ENCODE data around the gene DNAI4. TPM values are rescaled to one million over a fixed set of nuclear protein-coding genes. Genes with fewer than 3 reads are reported as not detected.
A peak's percentile ranks its signal among the peaks of the same experiment; 100 is the strongest.
"Not testable (repeated sequence)": the region's sequence is repeated elsewhere in the genome, so short reads cannot be mapped to it uniquely, and the experiment has no call there.

The DNAI4 gene
- total RNA-seq, 1 donor from 2014 or later, result 6.0 TPM

DNA sequence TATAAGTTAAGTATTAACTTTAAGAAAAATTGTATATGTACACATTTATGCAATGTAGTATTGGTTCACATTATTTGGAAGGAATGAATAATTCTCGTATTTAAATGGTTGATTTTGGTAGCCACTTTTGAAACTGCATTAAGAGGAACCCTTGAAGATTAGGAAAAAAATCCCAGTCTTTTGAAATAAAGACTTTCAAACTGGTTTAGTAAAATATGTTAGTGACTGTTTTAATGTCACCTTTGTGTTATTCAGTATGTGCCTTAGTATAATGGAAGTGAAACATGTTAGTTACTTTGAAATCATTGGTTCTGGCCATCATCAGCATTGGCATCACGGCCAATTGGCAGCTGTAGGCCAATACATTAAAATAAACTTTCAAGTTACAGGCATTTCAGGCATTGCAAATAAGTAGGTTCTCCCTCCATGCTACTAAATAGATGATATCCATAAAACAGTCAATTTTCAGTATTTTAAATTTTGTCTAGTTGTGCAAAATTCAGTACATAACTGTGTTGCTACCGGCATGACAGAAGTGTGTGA lies 4.6 kb upstream of the DNAI4 start:
- no peak for DNase-seq (ENCODE audit: low read depth in 2 of 2)

DNA sequence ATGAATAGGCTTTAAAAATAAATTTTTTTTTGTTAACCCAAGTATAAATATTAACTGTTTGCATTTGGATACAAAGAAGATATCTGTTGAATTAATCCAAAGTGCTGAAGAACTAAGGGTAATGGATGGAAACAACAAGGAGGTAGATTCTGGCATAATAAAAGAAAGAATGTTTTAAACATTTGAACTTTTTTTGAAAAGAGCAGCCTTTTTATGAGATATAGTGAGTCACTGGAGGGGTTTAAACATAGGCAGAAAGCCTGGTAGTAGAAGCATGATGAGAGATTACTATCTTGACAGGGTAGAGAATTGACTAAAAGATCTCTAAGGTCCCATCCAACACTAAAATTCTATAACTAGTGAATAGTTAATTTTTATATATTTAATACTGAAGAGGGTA lies 2.9 kb upstream of the DNAI4 start:
- DNase-seq (ENCODE audit: low read depth in 2 of 2), result no peak

DNA sequence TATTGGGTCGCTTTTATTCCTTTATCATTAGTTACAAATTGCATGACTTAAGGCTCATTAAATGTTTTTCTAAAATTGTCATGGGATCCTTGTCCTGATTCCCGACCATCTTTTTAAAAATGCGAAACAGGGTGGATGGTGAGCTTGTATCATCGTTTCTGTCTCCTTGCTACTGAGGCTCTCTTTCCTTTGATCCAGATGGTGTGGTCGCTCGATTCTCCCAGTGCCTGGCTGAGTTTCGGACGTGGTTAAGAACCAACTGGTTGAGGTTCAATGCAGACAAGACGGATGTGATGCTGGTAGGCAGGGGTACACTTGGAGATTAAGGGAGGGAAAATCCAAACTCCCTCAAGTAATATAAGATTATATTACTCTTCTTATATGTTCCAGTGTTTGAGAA lies 1.3 kb upstream of the DNAI4 start:
- DNase-seq (ENCODE audit: low read depth in 2 of 2), result peak in 1 of 2 donors; percentile 13

DNA sequence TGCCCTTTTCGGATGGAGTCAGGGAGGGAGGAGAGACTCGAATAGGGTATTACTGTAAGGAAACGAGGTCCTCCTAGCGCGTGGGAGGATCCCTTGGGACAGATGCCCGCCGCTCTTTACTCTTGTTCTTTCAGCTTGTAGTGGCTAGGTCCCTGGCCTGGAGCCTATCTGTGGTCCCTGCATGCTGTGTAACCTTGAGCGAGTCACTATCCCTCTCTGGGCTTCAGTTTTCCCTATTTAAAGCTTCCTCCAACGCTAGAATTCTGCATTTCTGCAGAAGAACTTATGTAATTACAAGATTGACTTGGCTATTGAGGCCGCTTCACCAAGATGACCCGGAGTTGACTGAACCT lies 878 bp upstream of the DNAI4 start:
- no peak for DNase-seq (ENCODE audit: low read depth in 2 of 2)

DNA sequence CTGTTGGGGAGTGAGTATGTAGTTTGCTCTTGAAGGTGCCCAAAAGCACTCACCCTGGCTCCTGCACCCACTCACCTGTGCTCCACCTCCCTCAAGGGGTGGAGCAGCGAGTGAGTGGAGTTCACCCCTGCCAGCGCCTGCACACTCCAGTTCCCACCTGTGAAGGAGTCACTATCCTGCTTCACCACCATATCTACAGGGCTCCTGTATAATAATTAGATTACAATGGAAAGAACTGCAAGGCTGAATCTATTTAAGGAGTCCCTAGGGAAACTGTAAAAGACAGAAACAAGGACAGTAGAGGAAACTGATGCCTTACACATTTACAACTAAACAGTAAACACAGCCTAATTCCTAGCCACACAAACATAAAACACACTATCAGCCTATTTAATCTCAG lies 4.1 kb downstream of the DNAI4 start:
- DNase-seq (ENCODE audit: low read depth in 2 of 2), result no peak

DNA sequence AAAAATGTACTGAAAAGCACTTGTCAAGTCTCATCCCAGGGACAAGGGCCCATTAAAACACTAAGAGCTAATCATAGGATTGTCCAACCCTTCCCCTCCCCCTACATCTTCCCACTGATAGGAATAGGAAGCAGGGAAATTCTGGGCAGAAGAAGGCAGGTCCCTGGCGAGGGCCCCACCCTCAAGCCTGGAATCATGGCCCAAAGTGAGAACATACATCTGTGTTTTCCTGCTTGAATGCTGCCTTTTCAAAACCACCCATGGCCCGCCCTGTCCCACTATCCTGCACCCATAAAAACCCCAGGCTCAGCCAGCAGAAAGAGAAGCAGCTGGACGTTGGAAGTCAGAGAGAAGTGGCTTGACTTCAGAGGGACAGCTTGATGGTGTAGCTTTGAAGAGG lies 4.8 kb downstream of the DNAI4 start:
- no peak for DNase-seq (ENCODE audit: low read depth in 2 of 2)

DNA sequence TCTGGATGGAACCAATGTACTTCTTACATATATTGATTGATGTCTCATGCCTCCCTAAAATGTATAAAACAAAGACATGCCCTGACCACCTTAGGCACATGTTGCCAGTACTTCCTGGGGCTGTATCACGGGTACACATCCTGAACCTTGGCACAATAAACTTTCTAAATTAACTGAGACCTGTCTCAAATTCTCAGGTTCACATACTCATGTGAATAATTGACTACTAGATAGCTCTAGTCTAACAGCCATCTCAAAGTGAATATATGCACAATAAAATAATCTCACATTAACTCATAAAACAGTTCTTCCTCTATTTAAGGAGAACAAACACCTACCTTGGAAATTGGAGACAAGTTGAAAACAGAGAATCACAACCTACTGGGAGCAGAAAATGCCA lies 5.6 kb downstream of the DNAI4 start:
- DNase-seq (ENCODE audit: low read depth in 2 of 2), result no peak

DNA sequence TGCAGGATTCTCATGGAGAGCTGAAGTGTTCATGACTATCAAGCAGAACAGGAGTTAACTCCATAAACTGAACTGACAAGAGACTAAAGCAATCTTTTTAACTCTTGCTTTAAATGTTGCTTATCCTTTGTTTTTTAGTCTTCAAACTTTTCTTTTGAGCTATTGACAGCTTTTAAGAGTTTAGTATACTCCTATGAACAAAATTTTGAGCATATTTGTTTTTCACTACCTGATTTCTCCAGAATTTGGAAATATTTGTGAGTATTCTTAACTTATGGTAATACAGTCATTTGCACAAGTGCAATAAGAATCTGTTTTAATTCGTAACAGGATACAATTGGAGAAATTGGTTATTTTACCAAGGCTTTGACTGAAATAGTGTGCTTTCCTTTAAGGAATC lies 7.2 kb downstream of the DNAI4 start:
- DNase-seq (ENCODE audit: low read depth in 2 of 2), result no peak

DNA sequence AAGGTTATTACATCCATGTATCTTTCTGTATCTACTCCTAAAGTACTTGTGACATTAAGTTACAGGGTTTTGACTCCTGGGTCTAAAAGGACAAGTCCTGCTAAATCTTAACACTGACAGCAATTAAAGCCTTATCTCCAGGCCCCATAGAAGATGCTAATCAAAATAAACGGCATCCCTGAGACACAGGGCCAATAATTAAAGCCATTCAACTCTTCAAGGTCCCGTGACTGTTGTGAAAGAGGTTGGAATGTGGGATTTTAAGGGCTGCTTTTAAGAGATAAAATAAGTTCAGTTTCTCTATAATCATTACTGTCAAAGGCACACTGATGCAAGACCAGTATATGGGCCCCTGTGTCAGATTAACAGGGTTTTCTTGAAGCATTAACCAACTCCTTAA lies 8.3 kb downstream of the DNAI4 start:
- no peak for DNase-seq (ENCODE audit: low read depth in 2 of 2)

DNA sequence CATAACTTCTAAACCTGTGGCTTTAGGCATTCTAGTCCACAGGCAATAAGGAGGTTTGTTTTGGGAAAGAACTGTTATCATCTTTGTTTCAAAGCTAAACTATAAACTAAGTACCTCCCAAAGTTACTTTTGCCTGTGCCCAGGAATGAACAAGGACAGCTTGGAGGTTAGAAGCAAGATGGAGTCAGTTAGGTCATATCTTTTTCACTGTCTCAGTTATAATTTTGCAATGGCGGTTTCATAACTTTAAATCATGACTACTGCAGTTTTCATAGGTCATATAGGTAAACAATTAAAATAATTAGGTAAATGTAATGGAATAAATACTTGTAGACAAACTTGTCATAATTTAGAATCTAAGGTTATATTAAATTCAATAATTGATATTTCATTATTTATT lies 9.5 kb downstream of the DNAI4 start:
- not testable (repeated sequence) for DNase-seq (ENCODE audit: low read depth in 2 of 2)

DNA sequence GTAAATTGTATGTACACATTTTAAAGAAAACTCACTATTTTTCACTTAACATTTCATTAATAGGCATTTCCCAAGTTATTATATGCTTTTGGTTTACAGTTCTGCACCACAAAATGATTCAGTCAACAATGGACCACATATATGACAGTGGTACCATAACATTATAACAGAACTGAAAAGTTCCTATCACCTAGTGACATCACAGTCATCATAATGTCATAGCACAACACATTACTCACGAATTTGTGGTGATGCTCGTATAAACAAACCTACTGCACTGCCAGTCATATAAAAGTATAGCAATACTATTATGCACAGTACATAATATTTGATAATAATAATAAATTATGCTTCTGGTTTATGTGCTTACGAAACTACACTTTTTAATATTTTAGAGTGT lies 30.9 kb downstream of the DNAI4 start:
- DNase-seq (ENCODE audit: low read depth in 2 of 2), result no peak

DNA sequence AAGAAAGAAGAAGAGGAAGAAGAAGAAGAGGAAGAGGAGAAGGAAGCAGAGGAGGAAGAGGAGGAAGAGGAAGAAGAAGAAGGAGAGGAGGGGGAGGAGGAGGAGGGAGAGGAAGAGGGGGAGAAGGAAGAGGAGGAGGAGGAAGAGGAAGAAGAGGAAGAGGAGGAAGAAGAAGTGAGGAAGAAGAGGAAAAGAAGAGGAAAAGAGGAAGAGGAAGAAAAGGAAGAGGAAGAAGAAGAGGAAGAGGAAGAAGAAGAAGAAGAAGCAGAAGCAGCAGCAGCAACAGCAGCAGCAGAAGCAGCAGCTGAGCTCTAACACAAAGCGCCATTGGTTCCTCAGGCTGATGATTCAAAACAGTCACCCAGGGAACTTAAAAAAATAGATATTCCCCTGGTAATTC lies 34.0 kb downstream of the DNAI4 start:
- DNase-seq (ENCODE audit: low read depth in 2 of 2), result no peak

DNA sequence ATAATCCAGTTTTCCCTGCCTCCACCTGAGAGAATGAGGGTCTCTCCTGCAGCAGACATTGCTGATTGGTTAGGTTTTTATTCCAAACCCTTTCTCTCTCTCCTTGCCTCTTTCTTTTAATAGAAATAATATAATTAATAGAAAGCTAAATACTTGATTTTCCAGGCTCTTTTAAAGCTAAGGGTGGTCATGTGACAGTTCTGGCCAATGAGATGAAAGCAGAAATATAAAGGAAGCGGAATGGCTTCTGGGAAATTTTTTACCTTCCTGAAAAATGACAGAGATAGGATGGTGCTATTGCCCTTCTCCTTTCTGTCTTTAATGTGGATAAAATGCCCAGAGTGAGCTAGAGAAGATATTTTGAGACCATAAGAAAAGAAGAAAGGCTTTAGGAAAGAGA lies 35.6 kb downstream of the DNAI4 start:
- DNase-seq (ENCODE audit: low read depth in 2 of 2), result no peak

DNA sequence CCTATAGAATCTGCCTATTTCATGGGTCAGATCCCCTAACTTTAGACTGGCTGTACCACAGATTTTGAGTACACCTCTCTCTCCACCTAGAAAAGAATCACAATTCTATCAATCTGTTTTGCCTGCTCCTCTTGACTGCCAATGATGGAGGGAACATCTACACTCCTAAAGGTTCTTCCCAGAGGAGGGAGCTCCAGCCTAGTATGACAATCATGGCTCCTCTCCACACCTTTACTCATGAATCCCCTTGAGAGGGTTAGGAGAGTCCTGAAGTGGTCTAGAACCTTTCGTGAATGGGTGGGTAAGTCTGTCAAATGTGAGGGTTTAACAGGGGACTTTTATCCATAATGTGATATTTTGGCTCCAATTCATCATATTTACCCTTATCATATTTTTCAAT lies 48.0 kb downstream of the DNAI4 start:
- DNase-seq (ENCODE audit: low read depth in 2 of 2), result no peak

DNA sequence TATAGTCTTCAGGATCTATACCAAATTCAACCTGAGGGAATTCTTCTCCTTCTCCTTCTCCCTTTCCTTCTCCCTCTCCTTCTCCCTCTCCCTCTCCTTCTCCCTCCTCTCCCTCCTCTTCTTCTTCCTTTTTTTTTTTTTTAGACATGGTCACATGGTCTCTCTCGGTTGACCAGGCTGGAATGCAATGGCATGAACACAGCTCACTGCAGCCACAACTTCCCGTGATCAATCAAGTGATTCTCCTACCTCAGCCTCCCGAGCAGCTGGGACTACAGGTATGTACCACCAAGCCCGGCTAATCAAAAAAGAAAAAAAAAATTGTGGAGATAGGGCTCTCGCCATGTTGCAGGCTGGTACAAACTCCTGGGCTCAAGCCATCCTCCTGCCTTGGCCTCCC lies 51.5 kb downstream of the DNAI4 start:
- no peak for DNase-seq (ENCODE audit: low read depth in 2 of 2)

DNA sequence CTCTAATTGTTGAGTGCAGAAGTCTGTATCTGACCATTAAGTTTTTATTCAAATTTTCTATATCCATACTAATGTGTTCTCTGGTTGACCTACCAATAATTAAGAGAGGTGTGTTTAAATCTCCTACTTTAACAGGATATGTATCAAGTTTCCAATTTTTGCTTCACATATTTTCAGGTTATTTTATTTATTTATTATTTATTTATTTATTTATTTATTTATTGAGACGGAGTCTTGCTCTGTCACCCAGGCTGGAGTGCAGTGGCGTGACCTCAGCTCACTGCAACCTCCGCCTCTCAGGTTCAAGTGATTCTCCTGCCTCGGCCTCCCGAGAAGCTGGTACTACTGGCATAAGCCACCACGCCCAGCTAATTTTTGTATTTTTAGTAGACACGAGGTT lies 52.6 kb downstream of the DNAI4 start:
- not testable (repeated sequence) for DNase-seq (ENCODE audit: low read depth in 2 of 2)

DNA sequence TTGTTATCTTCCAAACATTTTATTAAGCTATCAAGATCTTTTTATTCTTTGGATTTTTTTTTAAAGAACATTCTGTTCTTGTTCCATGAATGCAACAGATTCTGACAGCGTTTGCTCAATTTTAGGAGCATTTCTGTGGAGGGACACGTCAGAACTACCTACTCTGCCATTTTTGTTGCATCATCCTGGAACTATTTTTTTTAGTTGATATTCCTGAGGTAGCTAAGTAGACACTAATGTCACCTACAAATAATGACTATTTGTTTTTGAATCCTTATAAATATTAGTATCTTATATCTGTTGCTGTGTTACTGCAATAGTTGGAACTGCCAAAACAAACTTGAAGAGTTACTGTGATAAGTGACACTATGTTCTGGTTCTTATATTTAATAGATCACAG lies 57.2 kb downstream of the DNAI4 start:
- DNase-seq (ENCODE audit: low read depth in 2 of 2), result no peak

DNA sequence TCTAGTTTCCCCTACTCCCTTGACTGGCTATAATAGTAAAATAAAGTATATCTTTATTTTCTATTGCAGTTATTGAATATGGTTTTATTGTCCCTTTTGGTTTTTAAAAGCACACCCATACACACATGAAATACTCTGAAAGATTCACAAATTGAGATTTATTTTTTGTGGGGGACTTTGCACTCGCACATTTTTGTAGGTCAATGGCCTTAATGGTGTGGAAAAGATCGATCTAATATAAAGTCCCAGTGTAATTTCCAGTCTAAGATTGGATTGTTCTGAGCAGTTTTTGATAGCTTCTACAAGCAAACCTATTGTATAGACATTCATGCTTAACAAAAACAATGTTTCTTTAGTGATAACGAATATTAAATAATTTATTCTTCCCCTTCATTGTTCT lies 64.1 kb downstream of the DNAI4 start:
- no peak for DNase-seq (ENCODE audit: low read depth in 2 of 2)

DNA sequence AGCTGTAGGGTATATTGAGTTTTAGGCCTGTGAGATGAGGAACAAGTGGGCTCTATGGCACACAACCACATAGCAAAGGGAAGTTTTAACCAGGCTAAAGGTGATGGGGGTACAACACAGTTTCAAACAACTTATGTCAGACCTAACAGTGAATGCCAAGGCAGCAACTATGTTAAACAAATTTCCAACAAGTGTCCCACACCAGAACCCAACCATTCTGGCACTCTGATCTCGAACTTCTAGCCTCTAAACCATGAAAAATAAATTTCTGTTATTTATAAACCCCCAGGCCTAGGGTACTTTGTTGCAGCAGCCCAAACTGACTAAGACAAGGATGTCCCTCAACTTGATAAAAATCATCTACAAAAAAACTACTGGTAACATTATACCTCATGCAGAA lies 71.3 kb downstream of the DNAI4 start:
- DNase-seq (ENCODE audit: low read depth in 2 of 2), result no peak

DNA sequence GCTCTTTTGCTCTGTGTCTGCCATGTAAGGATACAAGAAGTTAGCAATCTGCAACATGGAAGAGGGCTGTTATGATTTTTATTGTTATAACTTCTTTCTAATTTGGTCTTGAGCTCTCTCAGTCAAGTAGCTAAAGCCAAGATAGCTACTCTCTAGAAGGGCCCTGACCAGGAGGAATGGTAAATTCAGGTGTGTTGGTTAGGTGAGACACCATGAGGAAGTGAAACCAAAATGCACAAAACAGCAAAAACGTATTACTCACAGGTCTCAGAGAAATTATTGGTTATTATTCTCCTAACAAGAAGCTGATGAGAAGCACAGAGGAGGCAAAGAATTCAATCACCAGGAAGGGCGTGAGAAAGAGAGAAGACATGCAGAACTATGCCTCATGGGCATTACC lies 71.8 kb downstream of the DNAI4 start:
- no peak for DNase-seq (ENCODE audit: low read depth in 2 of 2)

DNA sequence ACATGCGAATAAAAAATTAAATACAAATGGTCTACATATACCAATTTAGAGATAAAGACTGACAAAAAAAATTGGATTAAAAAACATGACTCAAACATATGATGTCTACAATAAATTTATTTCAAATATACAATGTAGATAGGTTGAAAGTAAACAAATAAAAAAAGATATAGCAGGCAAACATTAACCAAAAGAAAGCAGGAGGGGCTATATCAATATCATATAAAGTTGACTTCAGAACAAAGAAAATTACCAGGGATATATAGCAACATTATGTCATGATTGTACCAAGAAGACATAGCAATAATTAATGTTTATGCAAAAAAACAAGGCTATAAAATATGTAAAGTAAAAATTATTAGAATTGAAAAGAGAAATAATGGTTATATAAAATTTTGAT lies 73.7 kb downstream of the DNAI4 start:
- no peak for DNase-seq (ENCODE audit: low read depth in 2 of 2)

DNA sequence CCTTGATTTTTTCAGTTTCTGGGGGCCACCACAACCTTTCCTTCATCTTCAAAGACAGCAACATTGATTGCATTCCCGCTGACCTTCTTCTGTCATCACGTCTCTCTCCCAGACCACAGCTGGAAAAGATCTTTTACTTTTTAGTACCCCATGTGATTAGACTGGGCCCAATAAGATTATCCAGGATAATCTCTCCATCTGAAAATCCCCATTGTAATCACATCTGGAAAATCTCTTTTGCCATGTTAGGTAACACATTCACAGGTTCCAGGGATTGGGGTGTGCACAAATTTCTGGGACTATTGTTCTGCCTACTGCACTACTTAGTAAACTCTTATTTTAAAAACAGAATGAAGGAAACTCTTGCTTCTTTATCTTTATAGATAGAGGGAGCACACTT lies 76.5 kb downstream of the DNAI4 start:
- no peak for DNase-seq (ENCODE audit: low read depth in 2 of 2)

DNA sequence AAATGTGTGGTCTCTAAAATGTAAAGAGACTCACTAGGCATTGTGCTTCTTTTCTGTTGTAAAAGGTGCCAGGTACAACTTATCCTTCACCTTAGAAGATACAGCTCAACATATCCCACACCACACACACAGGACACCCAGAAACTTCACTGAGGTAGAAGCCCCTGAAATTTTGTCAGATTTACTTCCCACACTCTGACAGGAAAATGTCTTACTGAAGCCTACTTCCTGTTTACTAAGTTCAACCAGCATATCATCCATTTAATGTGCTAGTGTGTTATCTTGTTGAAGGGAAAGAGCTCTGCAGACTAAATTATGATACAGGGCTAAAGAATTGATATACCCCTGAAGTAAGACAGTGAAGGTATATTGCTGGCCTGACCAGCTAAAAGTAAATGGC lies 83.7 kb downstream of the DNAI4 start:
- peak in 1 of 2 donors; percentile 1 for DNase-seq (ENCODE audit: low read depth in 2 of 2)

DNA sequence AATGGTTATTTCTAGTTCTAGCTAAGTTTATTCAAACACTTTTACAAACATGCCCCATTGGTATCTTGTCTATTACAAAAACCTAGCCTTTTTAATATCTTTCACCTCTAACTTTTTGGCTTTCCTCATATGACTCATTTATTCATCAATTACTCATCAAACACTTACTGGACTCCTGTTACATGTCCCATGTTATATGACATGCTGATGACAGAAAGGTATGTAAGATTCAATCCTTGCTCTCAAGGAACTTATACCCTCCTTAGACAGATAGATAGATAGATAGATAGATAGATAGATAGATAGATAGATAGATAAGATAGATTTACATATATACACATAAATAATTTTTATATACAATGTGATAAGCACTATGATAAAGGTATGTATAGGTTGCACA lies 89.7 kb downstream of the DNAI4 start:
- no peak for DNase-seq (ENCODE audit: low read depth in 2 of 2)

DNA sequence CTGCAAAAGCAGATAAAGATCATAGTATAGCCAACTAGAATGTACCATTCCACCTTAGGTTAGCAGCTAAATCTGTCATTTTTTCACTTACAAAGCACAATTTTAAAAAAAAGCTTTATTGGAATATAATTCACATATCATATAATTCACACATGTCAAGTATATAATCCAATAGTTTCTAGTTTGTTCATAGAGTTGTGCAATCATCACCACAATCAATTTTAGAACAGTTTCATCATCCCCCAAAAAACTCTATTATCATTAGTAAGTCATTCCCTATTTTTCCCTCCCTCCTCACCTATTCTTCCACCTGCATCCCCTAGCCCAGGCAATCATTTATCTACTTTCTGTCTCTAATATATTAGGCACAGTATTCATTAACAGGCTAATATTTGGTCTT lies 91.5 kb downstream of the DNAI4 start:
- DNase-seq (ENCODE audit: low read depth in 2 of 2), result no peak

Data from lung microvascular endothelial cell (primary cell).